ENCODE measurements around the gene GALNT2.

GALNT2 gene

GRCh38 chr1:230175839-230176238, 108.8 kb downstream of the GALNT2 start:
- H3K4me3 ChIP-seq (ENCODE audit: low read depth, low read length) = no peak overlapping the region
- no peak for TF ChIP-seq CTCF (IDR thresholded peaks at IDR 0.05; ENCODE audit: control insufficient read depth, extremely low read depth, insufficient read depth)
- no peak for DNase-seq (ENCODE audit: low read depth)

- no peak overlapping the region for H3K4me3 ChIP-seq (ENCODE audit: low read depth, low read length)
- DNase-seq (ENCODE audit: low read depth) = no peak
- TF ChIP-seq CTCF (IDR thresholded peaks at IDR 0.05; ENCODE audit: control insufficient read depth, extremely low read depth, insufficient read depth) = no peak
Measured at GRCh38 chr1:230176326-230176725, 109.3 kb downstream of the GALNT2 start.

- DNase-seq (ENCODE audit: low read depth) = no peak
- no peak overlapping the region for H3K4me3 ChIP-seq (ENCODE audit: low read depth, low read length)
- no peak for TF ChIP-seq CTCF (IDR thresholded peaks at IDR 0.05; ENCODE audit: control insufficient read depth, extremely low read depth, insufficient read depth)
Measured at GRCh38 chr1:230176871-230177411, 109.9 kb downstream of the GALNT2 start.

- DNase-seq (ENCODE audit: low read depth) = no peak
- TF ChIP-seq CTCF (IDR thresholded peaks at IDR 0.05; ENCODE audit: control insufficient read depth, extremely low read depth, insufficient read depth) = no peak
- no peak overlapping the region for H3K4me3 ChIP-seq (ENCODE audit: low read depth, low read length)
Measured at GRCh38 chr1:230179249-230179648, 112.2 kb downstream of the GALNT2 start.

GRCh38 chr1:230185076-230186001, 118.3 kb downstream of the GALNT2 start:
- peak overlapping the region; percentile 41 for H3K4me3 ChIP-seq (ENCODE audit: low read depth, low read length)
- TF ChIP-seq CTCF (IDR thresholded peaks at IDR 0.05; ENCODE audit: control insufficient read depth, extremely low read depth, insufficient read depth) = no peak
- no peak for DNase-seq (ENCODE audit: low read depth)

- peak; percentile 100 for DNase-seq (ENCODE audit: low read depth)
- H3K4me3 ChIP-seq (ENCODE audit: low read depth, low read length) = peak overlapping the region; percentile 41
- no peak for TF ChIP-seq CTCF (IDR thresholded peaks at IDR 0.05; ENCODE audit: control insufficient read depth, extremely low read depth, insufficient read depth)
Measured at GRCh38 chr1:230186003-230186863, 119.2 kb downstream of the GALNT2 start.
